ENCODE measurements around the gene SLX1A. TPM values are rescaled to one million over a fixed set of nuclear protein-coding genes. Genes with fewer than 3 reads are reported as not detected.

The SLX1A gene
- total and polyA plus RNA-seq, 9 of the 15 experiments (the other 6 are each of a cell fraction or from before 2014, with no cell fraction given) = 2.3 to 86.5 (median 11.6) TPM

DNA sequence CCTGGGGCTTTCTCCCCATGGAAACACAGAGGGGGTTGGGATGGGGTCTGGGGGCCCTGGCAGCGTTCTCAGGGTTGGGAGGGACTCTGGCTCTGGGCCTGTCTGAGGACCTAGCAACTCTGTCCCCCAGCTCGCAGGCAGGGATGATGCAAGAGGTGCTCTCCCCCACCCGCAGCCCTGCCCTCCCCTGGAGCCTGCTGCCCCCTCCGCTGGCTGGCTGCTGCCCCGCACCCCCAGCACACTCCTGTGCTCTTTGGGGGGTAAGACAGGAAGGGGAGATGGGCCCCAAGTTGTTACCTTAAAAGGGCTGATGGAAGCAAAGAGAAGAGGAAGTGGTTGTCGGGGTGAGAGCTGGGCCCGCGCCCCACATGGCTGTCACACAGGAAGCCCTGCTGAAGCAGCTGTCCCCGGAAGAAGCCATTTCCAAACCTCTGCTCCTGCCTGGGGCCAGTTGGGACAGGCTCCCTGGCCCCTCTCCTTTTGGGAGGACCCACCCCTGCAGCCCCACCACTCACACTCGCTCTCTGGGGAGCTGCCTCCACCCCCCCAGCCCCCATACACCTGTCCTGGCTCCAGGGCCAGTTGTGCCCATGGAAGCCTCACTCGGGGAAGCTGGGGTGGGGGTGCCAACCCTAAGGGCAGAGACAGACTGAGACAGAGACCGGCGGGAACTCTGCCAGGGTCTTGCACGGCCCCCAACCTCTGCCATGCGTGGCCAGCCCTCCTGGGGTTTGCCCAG, 7.8 kb upstream of the SLX1A start (continued):
- TF ChIP-seq, protein P1, sequence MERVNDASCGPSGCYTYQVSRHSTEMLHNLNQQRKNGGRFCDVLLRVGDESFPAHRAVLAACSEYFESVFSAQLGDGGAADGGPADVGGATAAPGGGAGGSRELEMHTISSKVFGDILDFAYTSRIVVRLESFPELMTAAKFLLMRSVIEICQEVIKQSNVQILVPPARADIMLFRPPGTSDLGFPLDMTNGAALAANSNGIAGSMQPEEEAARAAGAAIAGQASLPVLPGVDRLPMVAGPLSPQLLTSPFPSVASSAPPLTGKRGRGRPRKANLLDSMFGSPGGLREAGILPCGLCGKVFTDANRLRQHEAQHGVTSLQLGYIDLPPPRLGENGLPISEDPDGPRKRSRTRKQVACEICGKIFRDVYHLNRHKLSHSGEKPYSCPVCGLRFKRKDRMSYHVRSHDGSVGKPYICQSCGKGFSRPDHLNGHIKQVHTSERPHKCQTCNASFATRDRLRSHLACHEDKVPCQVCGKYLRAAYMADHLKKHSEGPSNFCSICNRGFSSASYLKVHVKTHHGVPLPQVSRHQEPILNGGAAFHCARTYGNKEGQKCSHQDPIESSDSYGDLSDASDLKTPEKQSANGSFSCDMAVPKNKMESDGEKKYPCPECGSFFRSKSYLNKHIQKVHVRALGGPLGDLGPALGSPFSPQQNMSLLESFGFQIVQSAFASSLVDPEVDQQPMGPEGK (CRISPR knock-in tag; IDR thresholded peaks at IDR 0.05; ENCODE audit: borderline replicate concordance) = no peak
- TF ChIP-seq CTCF (IDR thresholded peaks at IDR 0.05 in 2 of 3, conservative IDR thresholded peaks at IDR 0.05 in 1 of 3; ENCODE audit: insufficient read depth in 2 of 3, low read depth in 1 of 3, low read length in 3 of 3) (no peak), JUN (IDR thresholded peaks at IDR 0.05; ENCODE audit: borderline replicate concordance, low read depth, low read length) (no peak), JUN (CRISPR knock-in tag; IDR thresholded peaks at IDR 0.05; ENCODE audit: borderline replicate concordance) (no peak), MED1 (CRISPR knock-in tag; IDR thresholded peaks at IDR 0.05; ENCODE audit: borderline replicate concordance) (no peak), ZNF764 (CRISPR knock-in tag; IDR thresholded peaks at IDR 0.05; ENCODE audit: low read depth) (no peak), SETDB1 (IDR thresholded peaks at IDR 0.05; ENCODE audit: low read length) (no peak), SPI1 (IDR thresholded peaks at IDR 0.05; ENCODE audit: borderline replicate concordance, low read depth, low read length) (peak; percentile 93), CHD4 (IDR thresholded peaks at IDR 0.05; ENCODE audit: insufficient read depth, insufficient replicate concordance, low read depth, low read length, poor library complexity, severe bottlenecking) (no peak), BCOR (IDR thresholded peaks at IDR 0.05) (no peak), SMAD4 (CRISPR knock-in tag; conservative IDR thresholded peaks at IDR 0.05) (peak; percentile 47; the same call in 1 of the 2 replicates), EHMT2 (IDR thresholded peaks at IDR 0.05) (no peak), TGIF2 (CRISPR knock-in tag; IDR thresholded peaks at IDR 0.05) (peak; percentile 88; the same call in 1 of the 2 replicates), RBBP5 (IDR thresholded peaks at IDR 0.05; ENCODE audit: borderline replicate concordance, insufficient read depth, low read length, poor library complexity, severe bottlenecking) (no peak), ESRRB (CRISPR knock-in tag; IDR thresholded peaks at IDR 0.05; ENCODE audit: borderline replicate concordance) (no peak), TAF1 (IDR thresholded peaks at IDR 0.05; ENCODE audit: control insufficient read depth, extremely low read depth, insufficient read depth, low read length, severe bottlenecking) (no peak)
- TF ChIP-seq, protein P2, sequence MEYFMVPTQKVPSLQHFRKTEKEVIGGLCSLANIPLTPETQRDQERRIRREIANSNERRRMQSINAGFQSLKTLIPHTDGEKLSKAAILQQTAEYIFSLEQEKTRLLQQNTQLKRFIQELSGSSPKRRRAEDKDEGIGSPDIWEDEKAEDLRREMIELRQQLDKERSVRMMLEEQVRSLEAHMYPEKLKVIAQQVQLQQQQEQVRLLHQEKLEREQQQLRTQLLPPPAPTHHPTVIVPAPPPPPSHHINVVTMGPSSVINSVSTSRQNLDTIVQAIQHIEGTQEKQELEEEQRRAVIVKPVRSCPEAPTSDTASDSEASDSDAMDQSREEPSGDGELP (CRISPR knock-in tag; IDR thresholded peaks at IDR 0.05; ENCODE audit: borderline replicate concordance) = peak; percentile 33; the same call in 1 of the 2 replicates
- TF ChIP-seq, protein P3, sequence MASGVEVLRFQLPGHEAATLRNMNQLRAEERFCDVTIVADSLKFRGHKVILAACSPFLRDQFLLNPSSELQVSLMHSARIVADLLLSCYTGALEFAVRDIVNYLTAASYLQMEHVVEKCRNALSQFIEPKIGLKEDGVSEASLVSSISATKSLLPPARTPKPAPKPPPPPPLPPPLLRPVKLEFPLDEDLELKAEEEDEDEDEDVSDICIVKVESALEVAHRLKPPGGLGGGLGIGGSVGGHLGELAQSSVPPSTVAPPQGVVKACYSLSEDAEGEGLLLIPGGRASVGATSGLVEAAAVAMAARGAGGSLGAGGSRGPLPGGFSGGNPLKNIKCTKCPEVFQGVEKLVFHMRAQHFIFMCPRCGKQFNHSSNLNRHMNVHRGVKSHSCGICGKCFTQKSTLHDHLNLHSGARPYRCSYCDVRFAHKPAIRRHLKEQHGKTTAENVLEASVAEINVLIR (CRISPR knock-in tag; IDR thresholded peaks at IDR 0.05) = no peak
- TF ChIP-seq, protein P4, sequence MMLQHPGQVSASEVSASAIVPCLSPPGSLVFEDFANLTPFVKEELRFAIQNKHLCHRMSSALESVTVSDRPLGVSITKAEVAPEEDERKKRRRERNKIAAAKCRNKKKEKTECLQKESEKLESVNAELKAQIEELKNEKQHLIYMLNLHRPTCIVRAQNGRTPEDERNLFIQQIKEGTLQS (IDR thresholded peaks at IDR 0.05) = peak; percentile 83
- TF ChIP-seq, protein P4 (CRISPR knock-in tag; conservative IDR thresholded peaks at IDR 0.05) = no peak

Measured in K562 (cell line).